GM18507 (cell line): ENCODE data around the gene RPL27.
"Not testable (repeated sequence)": the region's sequence is repeated elsewhere in the genome, so short reads cannot be mapped to it uniquely, and the experiment has no call there.

ENCODE experiments used
- DNase-seq: peaks from one replicate; pipeline ENCODE4 v3.0.0; 2011; ENCODE audit warnings: low read depth; ENCODE audit not compliant: insufficient read length; ENCODE audit errors: extremely low spot score
- FAIRE-seq: peaks from 2 replicates; lab custom pipeline; 2011; peaks lifted over from hg19 to GRCh38; lab: Jason Lieb, UNC

The RPL27 gene

GRCh38 chr17:42991471-42991870 is 6.7 kb upstream of the RPL27 start:
- no peak for DNase-seq
- FAIRE-seq = no peak

- DNase-seq (no peak), FAIRE-seq (no peak)
Measured at GRCh38 chr17:42992872-42993271, 5.3 kb upstream of the RPL27 start.

- not testable (repeated sequence) for DNase-seq, FAIRE-seq
Measured at GRCh38 chr17:42993913-42994312, 4.3 kb upstream of the RPL27 start.

- DNase-seq = no peak
- FAIRE-seq = no peak
Measured at GRCh38 chr17:42997390-42997983, 732 bp upstream of the RPL27 start.

- no peak for DNase-seq
- FAIRE-seq = no peak
Measured at GRCh38 chr17:42999003-42999525, 845 bp downstream of the RPL27 start.

- DNase-seq, FAIRE-seq: not testable (repeated sequence)
Measured at GRCh38 chr17:43000894-43001293, 2.7 kb downstream of the RPL27 start.

- DNase-seq (no peak), FAIRE-seq (no peak)
Measured at GRCh38 chr17:43003542-43004172, 5.4 kb downstream of the RPL27 start.

GRCh38 chr17:43006639-43007551 is 8.7 kb downstream of the RPL27 start, which contains the start of gene IFI35:
Gene IFI35, plus strand, starts transcription at chr17:43006784. Its CDS starts 164 bp downstream, at chr17:43006948.
- DNase-seq (peak; percentile 73), FAIRE-seq (peak; percentile 91)

- DNase-seq (no peak), FAIRE-seq (no peak)
Measured at GRCh38 chr17:43010667-43011308, 12.6 kb downstream of the RPL27 start.

GRCh38 chr17:43011728-43012472 is 13.7 kb downstream of the RPL27 start:
- no peak for FAIRE-seq
- no peak for DNase-seq

- DNase-seq = no peak
- FAIRE-seq = no peak
Measured at GRCh38 chr17:43013296-43013695, 15.1 kb downstream of the RPL27 start.

GRCh38 chr17:43014020-43014648 is 15.9 kb downstream of the RPL27 start:
- no peak for FAIRE-seq

GRCh38 chr17:43014649-43015542 is 16.7 kb downstream of the RPL27 start:
- no peak for FAIRE-seq
- DNase-seq = no peak

More at GRCh38 chr17:43014020-43014648, 15.9 kb downstream of the RPL27 start:
- DNase-seq = no peak

GRCh38 chr17:43015579-43015978 is 17.4 kb downstream of the RPL27 start:
- no peak for DNase-seq
- no peak for FAIRE-seq

GRCh38 chr17:43016216-43016615 is 18.0 kb downstream of the RPL27 start:
- FAIRE-seq = no peak
- no peak for DNase-seq

- FAIRE-seq (no peak), DNase-seq (no peak)
Measured at GRCh38 chr17:43018008-43018853, 20.0 kb downstream of the RPL27 start.

- DNase-seq (no peak), FAIRE-seq (no peak)
Measured at GRCh38 chr17:43018932-43019331, 20.7 kb downstream of the RPL27 start.
